Lung (tissue), 12 donors: ENCODE measurements around the gene ADA. TPM values are rescaled to one million over a fixed set of nuclear protein-coding genes. Genes with fewer than 3 reads are reported as not detected.

Source experiments
- ATAC-seq: fragments of 200-7000 bp; cut with Tn5 transposase; one replicate; pipeline ENCODE4 v1.9.1; 2020; ENCODE audit warnings: moderate number of reproducible peaks; ENCODE audit not compliant: insufficient read depth, low FRiP score
- DNase-seq, 3 donors: peaks; one replicate each; pipeline ENCODE4 v3.0.0-alpha.2; 2013 to 2017
- H3K27ac ChIP-seq, 2 donors: one replicate each; pipeline ENCODE4 v1.5.1; 2013; ENCODE audit warnings: mild to moderate bottlenecking in 2 of 2, moderate library complexity in 2 of 2, control low read depth in 1 of 2, inconsistent platforms in 1 of 2, low read depth in 1 of 2, low read length in 1 of 2
- H3K27me3 ChIP-seq, 3 donors: one replicate each; pipeline ENCODE4 v1.5.1; 2013; ENCODE audit warnings: low read length in 2 of 3; ENCODE audit not compliant: control insufficient read depth in 3 of 3, insufficient read depth in 3 of 3
- H3K36me3 ChIP-seq, 4 donors: one replicate each; pipeline ENCODE4 v1.5.1; 2013; ENCODE audit warnings: low read length in 4 of 4, mild to moderate bottlenecking in 1 of 4, moderate library complexity in 1 of 4; ENCODE audit not compliant: control insufficient read depth in 4 of 4, insufficient read depth in 4 of 4
- H3K4me1 ChIP-seq, 5 donors: one replicate each; pipeline ENCODE4 v1.5.1; 2013; ENCODE audit warnings: low read length in 5 of 5, mild to moderate bottlenecking in 2 of 5, moderate library complexity in 1 of 5; ENCODE audit not compliant: control insufficient read depth in 5 of 5, insufficient read depth in 5 of 5
- H3K4me3 ChIP-seq: one replicate; pipeline ENCODE4 v1.5.1; 2013; ENCODE audit warnings: mild to moderate bottlenecking, control low read depth, moderate library complexity
- H3K9ac ChIP-seq, 2 donors: one replicate each; pipeline ENCODE4 v1.5.1; 2013; ENCODE audit warnings: low read length in 2 of 2, control low read depth in 1 of 2; ENCODE audit not compliant: insufficient read depth in 1 of 2
- H3K9me3 ChIP-seq, 4 donors: one replicate each; pipeline ENCODE4 v1.5.1; 2013; ENCODE audit warnings: low read length in 3 of 4, mild to moderate bottlenecking in 1 of 4, moderate library complexity in 1 of 4; ENCODE audit not compliant: control insufficient read depth in 4 of 4, insufficient read depth in 3 of 4
- CTCF ChIP-seq: IDR thresholded peaks from 2 replicates; pipeline ENCODE4 v1.5.1; 2012; ENCODE audit warnings: mild to moderate bottlenecking; ENCODE audit errors: control extremely low read depth, extremely low read depth
- WGBS, 2 donors: extraction: QIAGEN DNeasy Blood & Tissue Kit; methylation state at CpG; one replicate each; pipeline ENCODE4 v1.1.7; 2013; 5-methylcytosine and 5-hydroxymethylcytosine counted together
- polyA plus RNA-seq, 2 donors: library from polyadenylated mRNA; stranded (reverse); fragments of 200-250 nt; gene quantifications; one replicate each; pipeline ENCODE4 v1.2.1, GENCODE V29; 2013
- total RNA-seq, 2 donors: library from RNA; depleted of rRNA in 1 of 2; stranded (reverse); fragments of >200 nt in 1 of 2; gene quantifications; one replicate each; pipeline ENCODE4 v1.2.1, GENCODE V29; 2014 to 2021
- donor health status: control.
- donor health status: control.
- donor health status: Bipolar disorder and iron deficiency.
- donor health status: healthy.
- donor health status: DM: yes; HTN: yes; CAD: no.

Gene ADA
- total and polyA plus RNA-seq, 4 donors, result 4.2 to 55.2 (median 8.0) TPM

GRCh38 chr20:44664131-44664530 is 12.6 kb upstream of the ADA start:
- Histone ChIP-seq H3K36me3 (no peaks in the 10 kb centered on the region), H3K27ac (no peak overlapping the region), H3K27me3 (no peaks in the 10 kb centered on the region), H3K4me3 (no peak overlapping the region), H3K9me3 (no peaks in the 10 kb centered on the region), H3K9ac (no peak overlapping the region), H3K4me1 (no peaks in the 10 kb centered on the region)
- ATAC-seq (no peak), DNase-seq (no peak)
- WGBS, 2 donors, result 18 to 55% methylated on average over 3 of the region's 3 CpGs
- no peak for TF ChIP-seq CTCF

GRCh38 chr20:44662261-44662660 is 10.8 kb upstream of the ADA start:
- 49 to 59% methylated on average over 3 of the region's 3 CpGs for WGBS, 2 donors
- DNase-seq (no peak), ATAC-seq (no peak)
- H3K4me3 ChIP-seq, result no peak overlapping the region
- H3K4me1 ChIP-seq, result no peaks in the 10 kb centered on the region
- no peak for TF ChIP-seq CTCF
- H3K9me3 ChIP-seq, result peaks cover 0 to 3% (median 0%) of the 10 kb centered on the region in 4 donors
- H3K9ac ChIP-seq, result no peak overlapping the region
- no peak overlapping the region for H3K27ac ChIP-seq
- H3K27me3 ChIP-seq, result no peaks in the 10 kb centered on the region
- H3K36me3 ChIP-seq, result no peaks in the 10 kb centered on the region

- ATAC-seq (no peak), DNase-seq (no peak)
- H3K36me3 ChIP-seq, result no peaks in the 10 kb centered on the region
- no peaks in the 10 kb centered on the region for H3K27me3 ChIP-seq
- peaks cover 0 to 3% (median 0%) of the 10 kb centered on the region in 4 donors for H3K9me3 ChIP-seq
- no peak overlapping the region for H3K9ac ChIP-seq
- no peak overlapping the region for H3K27ac ChIP-seq
- peaks cover 0 to 4% (median 0%) of the 10 kb centered on the region in 5 donors for H3K4me1 ChIP-seq
- no peak overlapping the region for H3K4me3 ChIP-seq
- no peak for TF ChIP-seq CTCF
- WGBS, 2 donors, result 30 to 56% methylated on average over 5 of the region's 5 CpGs
Measured at GRCh38 chr20:44660581-44660980, 9.1 kb upstream of the ADA start.

- Histone ChIP-seq H3K9me3 (peaks cover 0 to 3% (median 0%) of the 10 kb centered on the region in 4 donors), H3K9ac (no peak overlapping the region), H3K27me3 (no peaks in the 10 kb centered on the region), H3K27ac (no peak overlapping the region), H3K4me3 (no peak overlapping the region), H3K4me1 (peaks cover 0 to 4% (median 0%) of the 10 kb centered on the region in 5 donors), H3K36me3 (no peaks in the 10 kb centered on the region)
- ATAC-seq (no peak), DNase-seq (no peak)
- 94 to 98% methylated on average over 2 of the region's 2 CpGs for WGBS, 2 donors
- no peak for TF ChIP-seq CTCF
Measured at GRCh38 chr20:44659931-44660330, 8.4 kb upstream of the ADA start.
